NCI-H2227 (cell line): ENCODE results near the gene UBE2Q2.
"Not testable (repeated sequence)": the region's sequence is repeated elsewhere in the genome, so short reads cannot be mapped to it uniquely, and the experiment has no call there.

Experiments
- DNase-seq: peaks from one replicate; lab custom pipeline; 2025; ENCODE audit not compliant: unreplicated experiment; lab: John Stamatoyannopoulos, UW

Gene UBE2Q2

GRCh38 chr15:75823860-75824613 is 19.2 kb upstream of the UBE2Q2 start:
- DNase-seq: no peak

GRCh38 chr15:75827691-75828090 is 15.6 kb upstream of the UBE2Q2 start:
- DNase-seq: no peak

GRCh38 chr15:75828429-75828828 is 14.8 kb upstream of the UBE2Q2 start:
- DNase-seq: no peak

GRCh38 chr15:75830910-75831805 is 12.1 kb upstream of the UBE2Q2 start:
- peak; percentile 54 for DNase-seq

DNA sequence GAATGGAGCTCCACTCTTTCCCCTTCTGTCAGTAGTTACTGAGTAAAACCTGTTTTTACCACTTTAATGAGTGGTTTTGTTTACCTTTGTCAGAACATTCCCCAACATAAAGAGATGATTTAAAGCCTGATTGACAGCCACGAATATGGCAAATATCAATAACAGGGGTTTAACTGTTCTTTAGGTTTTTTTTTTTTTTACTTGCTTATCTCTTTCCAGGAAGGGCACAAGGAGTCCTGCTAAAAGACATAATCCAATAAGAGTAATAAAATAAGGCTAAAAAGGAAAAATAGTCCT is 11.5 kb upstream of the UBE2Q2 start:
- DNase-seq: no peak

DNA sequence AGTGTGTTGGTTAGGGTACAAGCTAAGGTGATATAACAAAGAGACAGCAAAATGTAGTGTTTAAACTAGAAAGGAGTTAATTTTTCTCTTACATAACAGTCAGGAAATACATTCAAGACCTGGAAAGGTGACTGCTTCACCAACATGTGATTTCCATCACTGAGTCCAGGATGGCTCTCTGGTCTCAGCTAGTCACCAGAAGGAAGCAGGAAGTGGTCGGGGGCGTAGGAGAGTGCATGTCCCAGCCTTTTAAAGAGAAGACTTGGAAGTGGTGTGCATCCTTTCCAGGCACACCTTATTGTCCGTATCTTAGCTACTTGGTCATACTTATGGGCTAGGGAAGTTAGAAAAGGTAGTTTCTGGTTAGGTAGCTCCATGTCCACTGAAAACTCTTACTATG is 11.1 kb upstream of the UBE2Q2 start:
- no peak for DNase-seq

DNA sequence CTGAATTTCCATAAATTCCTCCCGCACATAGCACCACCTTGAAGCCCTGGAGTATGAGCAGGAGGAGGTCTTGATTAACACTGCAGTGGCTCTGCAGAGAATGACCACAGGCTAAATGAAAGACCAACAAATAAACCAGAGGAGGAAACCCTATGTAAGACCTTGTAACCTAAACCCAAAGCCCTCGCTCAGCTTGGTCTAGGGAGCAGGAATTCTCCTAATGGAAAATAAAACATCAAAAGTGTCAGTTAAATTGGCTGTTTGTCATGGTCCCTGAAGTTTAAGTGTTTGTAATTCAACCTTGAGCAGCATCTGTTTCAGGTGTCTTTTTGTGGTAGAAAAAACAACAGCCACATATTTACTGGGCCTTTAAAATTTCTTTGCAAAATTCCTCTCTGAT is 9.2 kb upstream of the UBE2Q2 start:
- no peak for DNase-seq

DNA sequence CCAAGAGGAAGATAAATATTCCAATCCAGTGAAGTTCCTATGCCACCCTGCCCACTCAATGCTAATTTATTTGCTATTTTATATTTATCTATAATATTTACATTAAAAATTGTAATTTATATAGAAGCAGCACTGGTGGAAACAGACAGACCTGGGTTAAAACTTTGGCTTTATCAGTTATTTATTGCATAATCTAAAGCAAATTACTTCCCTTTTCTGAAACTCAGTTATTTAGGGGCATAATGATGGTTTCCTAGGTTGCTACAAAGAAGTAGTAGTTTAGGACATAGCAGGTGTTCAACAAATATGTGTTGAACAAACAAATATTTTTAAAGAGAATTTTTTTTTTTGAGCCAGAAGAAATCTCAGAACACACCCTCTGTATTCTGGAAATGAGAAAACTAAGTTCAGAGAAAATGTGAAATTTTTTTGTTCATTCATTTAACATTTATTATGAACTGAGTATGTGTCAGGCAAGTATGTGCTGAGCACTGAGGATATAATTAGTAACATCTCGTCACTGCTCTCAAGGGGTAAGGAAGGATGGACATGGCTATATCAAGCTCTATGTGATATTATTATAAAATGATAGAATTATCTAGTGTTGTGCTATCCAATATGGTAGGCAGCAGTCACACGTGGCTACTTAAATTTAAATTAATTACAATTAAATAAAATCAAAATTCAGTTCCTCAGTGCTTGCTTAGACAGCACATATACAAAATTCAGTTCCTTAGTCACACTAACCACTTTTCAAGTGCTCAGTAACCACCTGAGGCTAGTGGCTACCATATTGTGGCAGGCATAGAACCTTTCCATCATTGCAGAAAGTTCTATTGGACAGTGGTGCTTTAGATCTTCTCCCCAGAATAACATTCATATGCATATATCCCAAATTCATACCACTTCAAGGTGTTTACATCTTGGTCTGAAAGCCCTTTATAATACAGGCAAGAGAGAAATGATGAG is 7.0 kb upstream of the UBE2Q2 start:
- no peak for DNase-seq

DNA sequence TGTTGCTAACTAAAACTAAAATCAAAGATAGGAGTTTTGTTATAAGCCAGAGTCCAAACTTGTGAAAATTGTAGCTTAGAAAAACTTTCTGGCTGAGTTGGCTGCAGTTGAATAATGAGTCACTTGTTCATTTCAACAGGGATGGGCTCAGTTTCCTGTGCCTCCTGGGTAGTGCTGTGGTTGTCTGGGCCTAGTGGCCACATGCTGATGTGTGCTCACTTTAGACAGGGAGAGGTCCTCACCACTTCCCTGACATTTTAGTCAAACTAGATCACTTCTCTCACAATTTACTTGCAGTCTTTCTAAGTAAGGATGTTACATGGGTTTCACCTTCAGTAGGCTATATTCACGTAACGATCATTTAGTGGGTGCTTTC is 6.3 kb upstream of the UBE2Q2 start:
- no peak for DNase-seq

DNA sequence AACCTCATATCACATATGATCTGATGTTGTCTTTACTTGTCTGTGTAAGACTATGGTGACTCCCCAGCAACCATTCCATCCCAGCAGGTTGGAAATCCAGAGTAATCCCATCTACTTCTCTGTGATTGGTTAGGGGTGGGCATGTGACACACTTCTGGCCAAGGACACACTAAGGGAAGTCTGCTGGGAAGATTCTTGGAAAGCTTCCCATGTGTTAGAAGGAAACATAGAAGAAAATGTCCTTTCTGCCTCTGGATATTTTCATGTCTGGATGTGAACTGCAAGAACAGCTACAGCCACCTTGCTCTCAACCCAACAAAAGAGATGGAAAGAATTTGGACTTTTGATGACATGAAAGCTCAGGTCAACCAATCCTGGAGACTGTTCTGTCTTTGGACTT is 2.6 kb upstream of the UBE2Q2 start:
- peak; percentile 5 for DNase-seq

DNA sequence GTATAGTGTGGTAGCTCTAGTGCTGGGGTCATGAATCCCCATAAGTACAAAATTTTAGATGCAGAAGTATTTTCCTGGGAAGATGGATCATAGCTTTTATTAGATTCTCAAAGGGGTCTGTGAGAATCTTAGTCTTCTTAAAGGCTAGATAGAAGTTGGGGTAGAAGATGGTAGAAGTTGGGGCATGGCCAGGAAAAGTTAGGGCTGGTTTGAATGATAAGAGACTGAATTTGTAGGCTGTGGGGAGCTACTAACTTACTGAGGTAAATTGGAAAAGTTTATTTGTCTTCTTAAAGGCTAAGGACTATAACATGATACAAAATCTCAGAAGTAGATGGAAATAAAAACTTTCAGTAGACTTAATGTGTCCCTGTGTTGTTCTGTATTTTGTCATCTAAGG is 1.6 kb upstream of the UBE2Q2 start:
- no peak for DNase-seq

DNA sequence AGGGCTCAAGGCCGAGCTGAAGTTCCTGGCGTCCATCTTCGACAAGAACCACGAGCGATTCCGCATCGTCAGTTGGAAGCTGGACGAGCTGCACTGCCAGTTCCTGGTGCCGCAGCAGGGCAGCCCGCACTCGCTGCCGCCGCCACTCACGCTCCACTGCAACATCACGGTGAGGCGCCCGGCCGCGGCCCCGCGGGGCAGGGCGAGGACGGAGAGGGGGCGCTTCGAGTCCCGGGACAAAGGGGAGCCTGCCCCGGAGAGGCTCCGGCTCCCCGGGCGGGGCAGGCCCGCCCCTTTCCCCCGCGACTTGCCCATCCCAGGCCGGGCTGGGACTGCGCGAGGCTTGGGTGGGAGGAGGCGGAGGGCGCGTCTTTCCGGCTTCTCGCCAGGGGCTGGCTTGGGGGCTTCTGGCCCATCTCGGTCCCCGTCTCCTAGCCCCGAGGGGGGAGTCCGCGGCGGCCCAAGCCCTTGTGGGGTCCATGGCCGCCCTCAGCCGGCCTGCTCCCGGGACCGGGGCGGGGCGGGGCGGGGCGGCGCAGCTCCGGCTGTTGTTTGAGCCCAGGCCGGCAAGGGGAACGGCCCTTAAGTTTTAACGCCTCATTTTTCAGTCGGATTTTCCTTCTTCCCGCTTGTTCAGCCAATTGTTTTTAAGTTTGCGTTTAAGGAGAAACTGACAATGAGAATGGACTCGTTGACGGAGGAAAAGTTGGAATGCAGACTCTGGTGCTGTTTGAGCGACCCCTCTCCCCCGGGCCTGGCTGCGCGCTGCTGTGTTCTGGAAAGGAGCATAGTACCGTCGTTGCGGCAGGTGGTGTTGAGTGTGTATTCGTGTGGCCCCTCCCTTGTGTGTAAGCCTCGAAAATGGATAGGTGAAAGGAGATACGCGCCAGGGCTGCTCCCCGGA is 683 bp downstream of the UBE2Q2 start:
- DNase-seq: peak; percentile 63

GRCh38 chr15:75844629-75845335 is 1.5 kb downstream of the UBE2Q2 start:
- no peak for DNase-seq

- no peak for DNase-seq
Measured at GRCh38 chr15:75849167-75849566, 5.9 kb downstream of the UBE2Q2 start.

GRCh38 chr15:75850708-75851107 is 7.5 kb downstream of the UBE2Q2 start:
- DNase-seq: no peak

DNA sequence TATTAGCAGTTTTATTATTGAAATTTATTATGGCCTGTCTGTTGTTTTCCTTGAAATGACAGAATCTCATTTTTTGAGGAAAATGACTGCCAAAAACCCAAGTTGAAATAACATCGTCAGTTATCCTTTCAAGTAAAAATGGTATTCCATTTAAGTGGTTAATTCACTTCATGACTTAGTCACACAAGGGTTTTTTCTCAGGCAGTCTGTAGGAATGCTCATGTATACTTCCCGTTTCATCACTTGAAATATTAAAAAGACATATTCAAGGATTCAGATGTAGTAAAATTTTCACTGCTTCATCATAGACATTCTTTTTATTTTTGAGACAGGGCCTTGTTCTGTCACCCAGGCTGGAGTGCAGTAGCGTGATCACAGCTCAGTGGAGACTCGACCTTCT is 8.3 kb downstream of the UBE2Q2 start:
- DNase-seq: not testable (repeated sequence)

- DNase-seq: no peak
Measured at GRCh38 chr15:75857886-75858285, 14.6 kb downstream of the UBE2Q2 start.

DNA sequence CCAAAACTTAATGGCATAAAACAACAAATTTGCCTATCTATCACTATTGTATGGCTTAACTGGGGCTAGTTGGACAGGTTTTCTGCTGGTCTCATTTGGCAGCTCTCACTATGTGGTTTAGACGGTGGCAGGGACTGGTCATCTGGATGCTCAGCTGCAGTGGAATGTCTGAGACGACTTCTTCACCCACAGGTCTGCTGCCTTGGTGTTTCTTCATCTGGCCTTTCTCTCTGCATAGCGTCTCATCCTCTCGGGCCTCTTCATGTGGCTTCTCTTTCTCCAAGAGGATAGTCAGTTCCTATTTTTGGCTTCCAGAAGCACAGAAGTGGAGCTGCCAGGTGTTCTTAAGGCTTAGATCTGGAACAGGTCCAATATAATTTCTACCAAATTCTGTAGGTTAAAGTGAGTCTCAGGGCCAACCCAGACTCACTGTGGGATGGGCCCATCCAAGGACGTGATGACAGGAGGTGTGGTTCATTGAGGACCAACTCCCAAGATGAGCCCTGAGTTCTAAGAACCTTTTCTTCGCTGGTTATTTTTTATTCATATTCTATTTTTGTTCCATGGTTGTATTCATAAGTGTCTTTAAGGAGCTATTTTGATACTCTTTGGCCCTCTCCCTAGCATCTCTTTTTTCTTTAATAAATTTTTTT is 18.6 kb downstream of the UBE2Q2 start:
- no peak for DNase-seq

DNA sequence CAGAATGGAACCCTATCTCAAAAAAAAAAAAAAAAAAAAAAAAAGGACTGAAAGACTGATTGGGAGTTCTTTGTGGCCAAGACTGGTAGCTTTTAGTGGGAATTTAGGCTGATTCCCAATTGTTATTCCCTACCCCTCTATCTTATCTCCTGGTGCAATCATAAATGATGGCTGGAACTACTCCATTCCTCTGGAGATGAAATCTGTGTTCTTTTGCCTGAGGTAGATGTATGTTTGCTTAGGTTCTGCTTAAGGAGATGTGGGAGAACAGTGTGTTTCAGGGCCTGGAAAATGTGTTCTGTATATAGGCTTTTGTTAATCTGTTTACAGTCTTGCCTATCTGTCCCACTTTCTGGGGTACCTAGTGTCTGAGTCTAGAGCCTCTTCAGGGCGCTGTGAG is 19.5 kb downstream of the UBE2Q2 start:
- no peak for DNase-seq
